Chondrocyte (in vitro differentiated cells): ENCODE data around the gene RWDD3. TPM values are rescaled to one million over a fixed set of nuclear protein-coding genes. Genes with fewer than 3 reads are reported as not detected.

ENCODE experiments used
- DNase-seq: peaks from one replicate; pipeline ENCODE4 v3.0.0; 2021; ENCODE audit warnings: mixed read lengths, low spot score
- H3K27ac Mint-ChIP-seq: one replicate; pipeline ENCODE4 v1.8.0; 2021; ENCODE audit warnings: mild to moderate bottlenecking, moderate library complexity, mixed read lengths; ENCODE audit not compliant: unreplicated experiment
- H3K27me3 Mint-ChIP-seq: 2 replicates; pipeline ENCODE4 v1.8.0; 2021; ENCODE audit warnings: low read depth, mixed read lengths
- H3K36me3 Mint-ChIP-seq: 2 replicates; pipeline ENCODE4 v1.8.0; 2021; ENCODE audit warnings: low read depth, mixed read lengths
- H3K4me1 Mint-ChIP-seq: 2 replicates; pipeline ENCODE4 v1.8.0; 2021; ENCODE audit warnings: low read depth, mild to moderate bottlenecking, mixed read lengths
- H3K4me3 Mint-ChIP-seq: one replicate; pipeline ENCODE4 v1.8.0; 2021; ENCODE audit warnings: mild to moderate bottlenecking, moderate library complexity, mixed read lengths; ENCODE audit not compliant: unreplicated experiment
- H3K9me3 Mint-ChIP-seq: 2 replicates; pipeline ENCODE4 v1.8.0; 2021; ENCODE audit warnings: low read depth, mixed read lengths
- CTCF ChIP-seq: fragments of 200-600 bp; sonication (generic); IDR thresholded peaks from 2 replicates; pipeline ENCODE4 v1.5.0; 2021; ENCODE audit warnings: antibody characterized with exemption, mild to moderate bottlenecking, moderate library complexity
- total RNA-seq: library from RNA; stranded (reverse); gene quantifications from 3 replicates; pipeline ENCODE4 v1.2.1, GENCODE V29; 2021

Gene RWDD3
- total RNA-seq, 1 donor from 2014 or later, result 17.6 TPM

DNA sequence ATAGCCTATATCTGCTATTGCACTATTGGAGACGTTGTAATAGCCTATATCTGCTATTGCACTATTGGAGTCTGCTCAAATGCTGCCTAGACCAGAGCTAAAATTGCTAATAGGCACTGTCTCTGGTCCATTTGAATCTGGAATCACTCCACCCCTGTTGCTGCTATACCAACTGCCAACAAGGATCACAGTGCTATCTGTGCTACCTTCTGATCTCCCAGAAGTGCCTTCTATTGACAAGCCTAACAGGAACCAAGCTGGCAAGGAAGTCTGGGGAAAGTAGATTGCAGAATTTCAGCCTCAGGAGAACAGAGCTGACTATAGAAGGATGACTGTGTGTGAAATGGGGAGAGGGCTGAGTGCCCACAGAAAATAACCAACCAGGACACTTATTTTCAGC, 15.9 kb downstream of the RWDD3 start:
- peaks cover 8% of the 10 kb centered on the region for H3K9me3 Mint-ChIP-seq
- no peak overlapping the region for H3K4me3 Mint-ChIP-seq
- no peak for DNase-seq
- no peak for TF ChIP-seq CTCF
- no peak overlapping the region for H3K27ac Mint-ChIP-seq
- no peaks in the 10 kb centered on the region for H3K4me1 Mint-ChIP-seq
- no peaks in the 10 kb centered on the region for H3K27me3 Mint-ChIP-seq
- peaks cover 26% of the 10 kb centered on the region for H3K36me3 Mint-ChIP-seq

GRCh38 chr1:95252422-95252821, 18.4 kb downstream of the RWDD3 start:
- Mint-ChIP-seq H3K27me3 (no peaks in the 10 kb centered on the region), H3K4me1 (no peaks in the 10 kb centered on the region), H3K9me3 (peaks cover 8% of the 10 kb centered on the region), H3K27ac (no peak overlapping the region), H3K36me3 (peaks cover 20% of the 10 kb centered on the region), H3K4me3 (no peak overlapping the region)
- TF ChIP-seq CTCF, result no peak
- no peak for DNase-seq

GRCh38 chr1:95254959-95255358, 20.9 kb downstream of the RWDD3 start:
- no peak for DNase-seq
- no peaks in the 10 kb centered on the region for H3K4me1 Mint-ChIP-seq
- peaks cover 8% of the 10 kb centered on the region for H3K9me3 Mint-ChIP-seq
- no peak overlapping the region for H3K27ac Mint-ChIP-seq
- peaks cover 16% of the 10 kb centered on the region for H3K36me3 Mint-ChIP-seq
- no peak overlapping the region for H3K4me3 Mint-ChIP-seq
- TF ChIP-seq CTCF, result no peak
- no peaks in the 10 kb centered on the region for H3K27me3 Mint-ChIP-seq

DNA sequence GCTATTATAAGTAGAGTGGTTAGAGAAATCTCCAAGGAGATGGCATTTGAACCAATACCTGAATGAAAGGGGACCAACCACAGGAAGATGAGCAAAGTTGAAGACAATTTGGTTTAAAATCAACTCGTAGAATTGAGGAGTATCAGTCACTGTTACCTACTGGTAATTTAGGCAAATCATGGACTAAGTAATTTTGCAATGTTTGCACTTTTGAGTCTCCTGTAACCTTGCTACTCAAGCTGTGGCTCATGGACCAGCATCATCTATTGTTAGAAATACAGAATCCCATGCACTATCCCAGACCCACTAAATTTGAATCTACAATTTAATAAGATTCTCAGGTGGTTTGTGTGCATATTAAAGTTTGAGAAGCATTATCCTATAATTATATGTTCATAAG, 21.8 kb downstream of the RWDD3 start:
- peaks cover 16% of the 10 kb centered on the region for H3K36me3 Mint-ChIP-seq
- H3K27me3 Mint-ChIP-seq, result no peaks in the 10 kb centered on the region
- H3K4me1 Mint-ChIP-seq, result no peaks in the 10 kb centered on the region
- no peak overlapping the region for H3K27ac Mint-ChIP-seq
- no peak overlapping the region for H3K4me3 Mint-ChIP-seq
- H3K9me3 Mint-ChIP-seq, result peaks cover 8% of the 10 kb centered on the region
- no peak for DNase-seq
- no peak for TF ChIP-seq CTCF

DNA sequence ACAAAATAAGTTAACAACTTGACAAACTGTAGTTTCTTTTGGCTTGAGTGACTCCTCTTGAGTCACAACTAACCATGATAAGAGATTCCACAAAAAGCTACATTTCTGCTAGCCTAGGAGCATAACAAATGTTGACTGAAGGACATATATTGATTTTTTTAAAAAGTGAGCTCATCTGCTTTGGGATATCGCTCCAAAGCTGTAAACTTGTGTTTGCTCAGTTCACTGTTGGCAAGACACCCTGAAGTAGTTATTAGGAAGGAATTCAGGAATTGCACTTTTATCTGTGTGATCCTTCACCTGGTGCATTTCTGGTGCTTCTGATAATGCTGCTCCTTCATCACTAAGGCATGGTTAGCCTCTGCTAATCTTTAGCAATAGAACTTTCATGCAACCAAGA, 23.7 kb downstream of the RWDD3 start:
- Mint-ChIP-seq H3K4me1 (no peaks in the 10 kb centered on the region), H3K27ac (no peak overlapping the region), H3K9me3 (peaks cover 8% of the 10 kb centered on the region), H3K4me3 (no peak overlapping the region), H3K36me3 (peaks cover 5% of the 10 kb centered on the region), H3K27me3 (peaks cover 2% of the 10 kb centered on the region)
- TF ChIP-seq CTCF, result no peak
- no peak for DNase-seq
